GM19452 (cell line): ENCODE data around the gene TMCC1.
"Not testable (repeated sequence)": the region's sequence is repeated elsewhere in the genome, so short reads cannot be mapped to it uniquely, and the experiment has no call there.

Experiments
- ATAC-seq: cut with Tn5 transposase; IDR thresholded peaks from one replicate; pipeline ENCODE4 v1.9.1; 2021; ENCODE audit not compliant: unreplicated experiment

The TMCC1 gene

GRCh38 chr3:129613367-129613740 lies 280.2 kb downstream of the TMCC1 start:
- no peak for ATAC-seq

- ATAC-seq: no peak
Observed at GRCh38 chr3:129612534-129613366, 280.8 kb downstream of the TMCC1 start.

- ATAC-seq: no peak
Observed at GRCh38 chr3:129611812-129612533, 281.5 kb downstream of the TMCC1 start.

- ATAC-seq: no peak
Observed at GRCh38 chr3:129611446-129611800, 282.1 kb downstream of the TMCC1 start.

- not testable (repeated sequence) for ATAC-seq
Observed at GRCh38 chr3:129610794-129611445, 282.6 kb downstream of the TMCC1 start.

GRCh38 chr3:129610276-129610675 lies 283.2 kb downstream of the TMCC1 start:
- no peak for ATAC-seq

GRCh38 chr3:129609591-129610182 lies 283.8 kb downstream of the TMCC1 start:
- ATAC-seq: no peak

GRCh38 chr3:129608936-129609590 lies 284.4 kb downstream of the TMCC1 start:
- ATAC-seq: no peak

GRCh38 chr3:129608087-129608935 lies 285.2 kb downstream of the TMCC1 start:
- no peak for ATAC-seq

GRCh38 chr3:129607391-129608068 lies 286.0 kb downstream of the TMCC1 start:
- no peak for ATAC-seq

- no peak for ATAC-seq
Observed at GRCh38 chr3:129606636-129607390, 286.7 kb downstream of the TMCC1 start, which contains the start of gene PLXND1. Gene PLXND1 (minus strand): TSS chr3:129606676. CDS start chr3:129606639, 37 bp downstream.

- ATAC-seq: no peak
Observed at GRCh38 chr3:129605922-129606635, 287.4 kb downstream of the TMCC1 start.

- no peak for ATAC-seq
Observed at GRCh38 chr3:129605203-129605921, 288.1 kb downstream of the TMCC1 start.

- ATAC-seq: no peak
Observed at GRCh38 chr3:129604767-129605166, 288.7 kb downstream of the TMCC1 start.

GRCh38 chr3:129603991-129604749 lies 289.3 kb downstream of the TMCC1 start:
- no peak for ATAC-seq

- no peak for ATAC-seq
Observed at GRCh38 chr3:129603561-129603942, 290.0 kb downstream of the TMCC1 start.
